IPS DF 6.9 (cell line): ENCODE results near the gene ITPR1.

ENCODE experiments used
- DNase-seq: peaks from one replicate; pipeline ENCODE4 v3.0.0-alpha.2; 2013; ENCODE audit warnings: low read depth, low spot score
- H3K27ac ChIP-seq: one replicate; pipeline ENCODE4 v1.5.1; 2013; ENCODE audit warnings: low read length, control low read depth
- H3K27me3 ChIP-seq: 2 replicates; pipeline ENCODE4 v1.6.1; 2013; ENCODE audit warnings: mild to moderate bottlenecking, low read length; ENCODE audit not compliant: control insufficient read depth, insufficient read depth
- H3K36me3 ChIP-seq: 2 replicates; pipeline ENCODE4 v1.6.1; 2013; ENCODE audit warnings: low read length; ENCODE audit not compliant: control insufficient read depth, insufficient read depth
- H3K4me1 ChIP-seq: 2 replicates; pipeline ENCODE4 v1.6.1; 2013; ENCODE audit warnings: low read length; ENCODE audit not compliant: control insufficient read depth, insufficient read depth
- H3K4me3 ChIP-seq: 2 replicates; pipeline ENCODE4 v1.5.1; 2013; ENCODE audit warnings: mild to moderate bottlenecking, low read length
- H3K9me3 ChIP-seq: 2 replicates; pipeline ENCODE4 v1.6.1; 2013; ENCODE audit warnings: low read length, inconsistent platforms; ENCODE audit not compliant: control insufficient read depth, insufficient read depth
- WGBS: extraction: QIAGEN DNeasy Blood & Tissue Kit; methylation state at CpG from one replicate; pipeline ENCODE4 v1.1.7; 2013; ENCODE audit warnings: mixed read lengths, missing lambda C conversion rate; ENCODE audit not compliant: insufficient read length, insufficient coverage; 5-methylcytosine and 5-hydroxymethylcytosine counted together

The ITPR1 gene

DNA sequence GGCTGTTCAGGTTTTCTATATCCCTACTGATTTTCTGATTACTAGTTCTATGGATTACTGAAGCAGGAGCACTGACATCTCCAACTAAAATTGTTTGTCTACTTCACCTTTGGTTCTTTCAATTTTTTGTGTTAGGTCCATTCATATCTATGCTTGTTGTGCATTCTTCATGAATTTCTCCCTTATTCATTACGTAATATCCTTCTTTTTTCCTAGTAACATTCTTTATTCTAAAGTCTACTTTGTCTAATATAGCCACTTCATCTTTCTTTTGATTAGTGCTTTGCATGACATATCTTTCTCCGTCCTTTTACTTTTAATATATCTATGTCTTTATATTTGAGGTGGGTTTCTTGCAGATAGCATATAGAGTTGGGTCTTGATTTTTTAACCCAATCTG is 369.8 kb downstream of the ITPR1 start:
- no peak for DNase-seq
- 100% methylated on average over 1 of the region's 2 CpGs for WGBS
- no peaks in the 10 kb centered on the region for H3K9me3 ChIP-seq

DNA sequence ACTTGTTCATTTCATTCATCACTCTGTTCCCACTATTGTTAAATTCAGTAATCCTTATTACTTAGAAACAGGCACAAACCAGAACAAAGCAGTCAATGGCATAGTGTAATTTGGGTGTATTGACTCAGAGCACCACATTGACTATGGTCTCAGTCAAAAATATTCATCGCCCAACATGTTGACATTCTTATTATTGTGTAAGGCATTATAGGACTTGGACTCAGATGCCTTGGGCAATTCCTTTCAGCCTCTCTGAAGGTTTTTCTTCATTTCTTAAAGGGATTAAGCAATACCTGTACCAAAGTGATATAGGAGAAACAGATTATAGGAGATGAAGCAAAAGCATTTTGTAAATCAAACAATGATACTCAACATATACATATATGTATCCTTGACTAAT is 371.4 kb downstream of the ITPR1 start:
- DNase-seq = no peak
- Histone ChIP-seq H3K36me3 (no peaks in the 10 kb centered on the region), H3K9me3 (no peaks in the 10 kb centered on the region), H3K27ac (no peak overlapping the region), H3K4me3 (no peak overlapping the region), H3K4me1 (0 out of 2 replicates have a peak, but pooled peaks cover 3% of the 10 kb centered on the region), H3K27me3 (no peaks in the 10 kb centered on the region)
- WGBS = no CpG with 5 or more reads among the region's 1 CpG

More for the DNA sequence above, 369.8 kb downstream of the ITPR1 start:
- Histone ChIP-seq H3K27me3 (no peaks in the 10 kb centered on the region), H3K4me3 (no peak overlapping the region), H3K27ac (no peak overlapping the region), H3K36me3 (no peaks in the 10 kb centered on the region), H3K4me1 (0 out of 2 replicates have a peak, but pooled peaks cover 3% of the 10 kb centered on the region)

DNA sequence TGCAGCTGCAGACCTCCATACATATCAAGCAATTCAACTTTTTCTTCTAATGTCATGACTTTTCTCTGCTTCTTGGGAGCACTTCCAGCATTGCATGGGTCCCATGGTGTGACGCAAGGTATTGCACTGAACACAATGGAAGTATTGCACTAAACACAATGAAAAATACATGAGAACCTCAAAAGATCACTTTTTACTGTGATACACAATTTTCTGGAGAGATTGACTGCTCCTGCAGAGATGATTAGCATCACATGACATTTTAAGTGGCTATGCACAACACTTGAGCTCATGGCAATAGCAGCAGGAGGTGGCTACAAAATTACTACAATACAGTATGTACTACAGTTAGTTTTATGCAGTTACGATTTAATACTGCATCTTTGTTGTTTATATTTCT is 372.6 kb downstream of the ITPR1 start:
- no peaks in the 10 kb centered on the region for H3K27me3 ChIP-seq
- no peak overlapping the region for H3K4me3 ChIP-seq
- DNase-seq = no peak
- no peaks in the 10 kb centered on the region for H3K9me3 ChIP-seq
- no CpG with 5 or more reads among the region's 2 CpGs for WGBS
- no peaks in the 10 kb centered on the region for H3K36me3 ChIP-seq
- 0 out of 2 replicates have a peak, but pooled peaks cover 3% of the 10 kb centered on the region for H3K4me1 ChIP-seq
- H3K27ac ChIP-seq = no peak overlapping the region

DNA sequence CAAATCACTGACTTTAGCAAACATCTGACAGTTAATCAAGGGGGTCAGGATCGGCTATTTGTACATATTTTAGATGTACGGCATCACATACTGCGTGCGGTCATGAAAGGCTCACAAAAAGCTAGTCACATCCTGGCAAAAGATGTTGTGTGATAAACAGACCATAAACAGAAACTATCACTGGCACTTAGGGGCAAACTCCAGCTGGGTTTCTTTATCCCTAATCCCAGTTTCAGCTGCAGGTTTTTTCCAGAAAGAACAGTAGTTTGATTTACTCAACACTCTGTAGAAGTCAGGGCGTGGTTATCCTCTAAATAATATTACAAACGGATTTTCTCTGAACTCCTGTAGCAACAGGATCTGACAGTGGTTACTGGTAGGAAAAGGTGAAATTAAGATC is 373.7 kb downstream of the ITPR1 start:
- no peak for DNase-seq
- no peak overlapping the region for H3K4me3 ChIP-seq
- H3K27ac ChIP-seq = no peak overlapping the region

DNA sequence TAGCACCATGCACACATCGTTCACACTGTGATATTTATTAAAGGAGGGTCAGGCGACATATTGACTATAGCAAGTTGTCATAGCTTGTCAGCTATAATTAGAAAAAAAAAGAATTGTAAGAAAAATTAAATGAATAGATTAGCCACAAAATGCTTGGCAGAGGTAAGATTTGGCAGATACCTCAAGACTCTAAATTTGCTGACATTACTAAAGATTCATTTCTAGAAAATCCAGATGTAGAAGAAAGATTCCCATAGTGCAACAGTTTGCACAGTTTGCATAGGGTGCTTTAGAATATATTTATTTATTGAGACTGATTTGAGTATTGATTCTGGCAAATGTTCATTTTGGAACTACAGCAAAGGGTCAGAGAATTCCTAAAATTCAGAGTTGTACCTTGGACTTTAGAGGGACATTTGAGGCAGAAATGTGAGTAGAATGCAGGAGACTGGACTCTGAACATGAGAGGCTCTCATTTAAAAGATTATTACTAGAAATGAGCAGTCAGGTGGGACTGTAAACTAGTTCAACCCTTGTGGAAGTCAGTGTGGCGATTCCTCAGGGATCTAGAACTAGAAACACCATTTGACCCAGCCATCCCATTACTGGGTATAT is 384.1 kb downstream of the ITPR1 start:
- no peaks in the 10 kb centered on the region for H3K9me3 ChIP-seq
- H3K36me3 ChIP-seq = no peaks in the 10 kb centered on the region
- no peaks in the 10 kb centered on the region for H3K4me1 ChIP-seq
- no peak overlapping the region for H3K4me3 ChIP-seq
- H3K27ac ChIP-seq = no peak overlapping the region
- H3K27me3 ChIP-seq = no peaks in the 10 kb centered on the region
- WGBS = no CpG with 5 or more reads among the region's 3 CpGs
- no peak for DNase-seq

More for the DNA sequence above, 373.7 kb downstream of the ITPR1 start:
- H3K36me3 ChIP-seq = no peaks in the 10 kb centered on the region
- no peaks in the 10 kb centered on the region for H3K27me3 ChIP-seq
- no CpG with 5 or more reads among the region's 6 CpGs for WGBS
- H3K4me1 ChIP-seq = 0 out of 2 replicates have a peak, but pooled peaks cover 3% of the 10 kb centered on the region
- no peaks in the 10 kb centered on the region for H3K9me3 ChIP-seq

DNA sequence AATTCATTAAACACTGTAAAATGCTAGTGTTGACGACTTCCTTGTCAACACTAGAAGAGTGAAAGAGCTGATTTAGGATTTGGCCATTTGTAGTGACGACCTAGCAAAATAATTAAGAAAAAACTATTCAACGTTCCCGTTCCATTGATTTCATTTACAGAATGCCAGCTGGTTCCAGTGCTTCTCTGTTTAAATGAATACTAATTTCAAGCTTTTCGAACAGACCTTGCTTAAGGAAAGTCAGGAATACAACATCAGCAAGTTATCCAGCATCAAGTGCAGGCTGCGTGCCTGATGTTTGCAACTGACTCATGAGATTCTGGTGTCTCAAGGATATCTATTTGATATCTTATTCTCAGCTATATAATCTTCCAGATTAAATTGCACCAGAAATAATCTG is 387.7 kb downstream of the ITPR1 start:
- H3K9me3 ChIP-seq = no peaks in the 10 kb centered on the region
- no peak for DNase-seq
- no peaks in the 10 kb centered on the region for H3K36me3 ChIP-seq
- H3K27me3 ChIP-seq = no peaks in the 10 kb centered on the region
- WGBS = no CpG with 5 or more reads among the region's 6 CpGs
- H3K4me3 ChIP-seq = no peak overlapping the region
- H3K4me1 ChIP-seq = no peaks in the 10 kb centered on the region
- no peak overlapping the region for H3K27ac ChIP-seq

DNA sequence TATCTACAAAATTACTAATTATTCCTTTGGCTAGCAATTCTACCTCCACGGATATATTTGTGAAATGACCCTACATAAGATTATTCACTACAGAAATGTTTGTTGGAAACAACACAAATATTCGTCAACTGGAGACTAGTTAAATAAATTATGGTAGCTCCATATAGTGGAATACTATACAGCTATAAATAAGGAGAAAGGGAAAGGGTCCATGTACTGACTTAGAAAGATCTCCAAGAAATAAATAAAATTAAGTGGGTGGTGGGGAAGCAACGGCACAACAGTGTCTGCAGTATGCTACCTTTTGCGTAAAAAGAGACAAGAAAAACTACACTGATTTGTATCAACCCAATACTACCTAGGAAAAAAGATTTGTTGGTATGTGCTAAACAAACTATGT is 389.4 kb downstream of the ITPR1 start:
- H3K4me1 ChIP-seq = no peaks in the 10 kb centered on the region
- H3K27ac ChIP-seq = no peak overlapping the region
- H3K36me3 ChIP-seq = no peaks in the 10 kb centered on the region
- no peak for DNase-seq
- no peaks in the 10 kb centered on the region for H3K9me3 ChIP-seq
- H3K27me3 ChIP-seq = no peaks in the 10 kb centered on the region
- H3K4me3 ChIP-seq = no peak overlapping the region
- no CpG with 5 or more reads among the region's 4 CpGs for WGBS

DNA sequence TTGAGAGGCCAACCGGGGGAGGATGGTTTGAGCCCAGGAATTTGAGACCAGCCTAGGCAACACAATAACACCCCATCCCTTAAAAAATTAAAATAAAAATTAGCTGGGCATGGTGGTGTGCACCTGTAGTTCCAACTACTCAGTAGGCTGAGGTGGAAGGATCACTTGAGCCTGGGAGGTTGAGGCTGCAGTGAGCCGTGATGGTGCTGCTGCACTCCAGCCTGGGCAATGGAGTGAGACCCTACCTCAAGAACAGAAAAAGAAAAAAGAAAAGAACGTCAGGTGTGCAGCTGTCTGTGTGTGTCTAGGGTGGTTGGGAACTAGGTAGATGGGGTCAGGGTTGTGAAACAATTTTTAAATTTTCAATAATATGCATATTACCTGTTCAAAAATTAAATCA is 389.9 kb downstream of the ITPR1 start:
- WGBS = no CpG with 5 or more reads among the region's 3 CpGs
- Histone ChIP-seq H3K4me1 (no peaks in the 10 kb centered on the region), H3K27me3 (no peaks in the 10 kb centered on the region), H3K36me3 (no peaks in the 10 kb centered on the region), H3K27ac (no peak overlapping the region), H3K9me3 (no peaks in the 10 kb centered on the region), H3K4me3 (no peak overlapping the region)
- no peak for DNase-seq

DNA sequence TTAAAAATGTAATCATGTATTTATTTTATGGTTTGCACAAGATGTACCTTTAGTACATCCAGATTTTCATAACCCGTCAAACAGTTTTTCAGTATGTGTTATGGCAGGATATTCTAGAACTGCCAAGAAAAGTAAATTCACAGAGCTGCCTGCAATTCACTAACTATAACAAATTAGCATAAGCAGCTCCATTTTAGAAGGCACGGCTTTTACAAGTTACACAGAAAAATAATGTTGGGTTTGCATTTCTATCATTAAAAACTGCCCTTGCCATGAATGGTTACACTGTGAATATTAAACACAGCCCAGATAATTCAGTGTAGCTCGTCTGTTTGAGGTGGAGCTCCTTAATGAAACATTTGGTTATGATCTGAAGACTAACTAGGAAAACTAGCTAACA is 391.7 kb downstream of the ITPR1 start:
- Histone ChIP-seq H3K4me3 (no peak overlapping the region), H3K4me1 (no peaks in the 10 kb centered on the region), H3K36me3 (no peaks in the 10 kb centered on the region), H3K27me3 (no peaks in the 10 kb centered on the region), H3K9me3 (no peaks in the 10 kb centered on the region), H3K27ac (no peak overlapping the region)
- DNase-seq = no peak
- WGBS = no CpG with 5 or more reads among the region's 3 CpGs

DNA sequence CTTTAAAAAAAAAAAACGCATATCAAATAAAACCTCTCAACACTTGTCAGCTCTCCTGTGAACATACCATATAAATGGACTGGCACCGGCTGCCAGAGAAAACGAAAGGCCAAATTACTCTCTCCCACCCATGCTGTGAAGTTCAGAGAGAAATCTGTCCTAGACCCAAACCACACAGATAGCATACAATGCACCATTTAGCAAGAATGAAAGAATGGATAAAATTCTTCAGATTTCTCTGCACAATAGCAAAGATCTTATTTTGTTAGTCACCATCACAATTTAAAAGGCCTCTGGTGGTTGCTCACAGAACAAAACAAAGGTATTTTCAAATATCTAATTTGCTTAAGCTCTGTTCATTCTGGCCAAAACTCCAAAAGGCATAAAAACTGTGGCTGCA is 392.2 kb downstream of the ITPR1 start:
- WGBS = 100% methylated on average over 1 of the region's 3 CpGs
- Histone ChIP-seq H3K27me3 (no peaks in the 10 kb centered on the region), H3K4me3 (no peak overlapping the region), H3K36me3 (no peaks in the 10 kb centered on the region), H3K27ac (no peak overlapping the region), H3K4me1 (no peaks in the 10 kb centered on the region), H3K9me3 (no peaks in the 10 kb centered on the region)
- DNase-seq = no peak

DNA sequence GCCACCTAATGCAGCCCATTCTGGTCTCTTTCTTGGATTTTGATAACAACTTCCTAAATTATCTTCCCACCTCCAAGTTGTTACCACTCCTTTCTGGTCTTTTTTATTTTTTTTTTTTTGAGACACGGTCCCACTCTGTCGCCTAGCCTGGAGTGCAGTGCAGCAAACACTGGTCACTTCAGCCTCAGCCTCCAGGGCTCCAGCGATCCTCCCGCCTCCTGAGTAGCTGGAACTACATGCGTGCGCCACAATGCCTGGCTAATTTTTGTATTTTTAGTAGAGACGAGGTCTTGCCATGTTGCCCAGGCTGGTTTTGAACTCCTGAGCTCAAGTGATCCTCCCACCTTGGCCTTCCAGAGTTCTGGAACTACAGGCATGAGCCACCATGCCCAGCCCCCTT is 393.3 kb downstream of the ITPR1 start:
- Histone ChIP-seq H3K36me3 (no peaks in the 10 kb centered on the region), H3K4me1 (no peaks in the 10 kb centered on the region), H3K27ac (no peak overlapping the region), H3K27me3 (no peaks in the 10 kb centered on the region), H3K9me3 (no peaks in the 10 kb centered on the region), H3K4me3 (no peak overlapping the region)
- DNase-seq = no peak
- WGBS = no CpG with 5 or more reads among the region's 7 CpGs
